K562 (cell line): ENCODE data around the gene GLUL. TPM values are rescaled to one million over a fixed set of nuclear protein-coding genes. Genes with fewer than 3 reads are reported as not detected.

ENCODE experiments used
- BHLHE40 ChIP-seq: IDR thresholded peaks from 2 replicates; pipeline ENCODE4 v1.6.1; 2011; ENCODE audit warnings: low read length, improper control_type of control experiment
- CBX3 ChIP-seq, 2 experiments: IDR thresholded peaks; 1 replicate in 1 of 2; 2 replicates in 1 of 2; pipeline ENCODE4 v1.6.1; 2012; ENCODE audit warnings: inconsistent platforms in 2 of 2, low read length in 2 of 2, borderline replicate concordance in 1 of 2, control low read depth in 1 of 2
- CREBBP ChIP-seq: IDR thresholded peaks from one replicate; pipeline ENCODE4 v1.6.1; 2012; ENCODE audit warnings: low read depth, mild to moderate bottlenecking, control low read depth, inconsistent platforms, low read length
- KDM2B ChIP-seq: fragments of 250-450 bp; sonication (Bioruptor Pico); IDR thresholded peaks from 2 replicates; pipeline ENCODE4 v1.8.0; 2021; ENCODE audit warnings: mild to moderate bottlenecking, moderate library complexity
- LARP7 ChIP-seq: fragments of 450-650 bp; IDR thresholded peaks from 2 replicates; pipeline ENCODE4 v1.6.1; 2016
- MAFG ChIP-seq: fragments of 450-650 bp; conservative IDR thresholded peaks from 2 replicates; pipeline ENCODE4 v1.6.1; 2016; ENCODE audit warnings: missing genetic modification characterization, missing compliant biosample characterization
- MCM7 ChIP-seq, 2 experiments: fragments of 450-650 bp; IDR thresholded peaks; 2 replicates each; pipeline ENCODE4 v1.6.1; 2016 to 2018
- NBN ChIP-seq: fragments of 450-650 bp; IDR thresholded peaks from 2 replicates; pipeline ENCODE4 v1.6.1; 2016; ENCODE audit warnings: low read depth, mild to moderate bottlenecking
- NFIX ChIP-seq: fragments of 250-450 bp; sonication (Bioruptor Pico); IDR thresholded peaks from 2 replicates; pipeline ENCODE4 v1.4.0; 2020; ENCODE audit warnings: low read depth, mild to moderate bottlenecking, moderate library complexity
- NR0B1 ChIP-seq: fragments of 450-650 bp; IDR thresholded peaks from one replicate; pipeline ENCODE4 v1.6.1; 2018; ENCODE audit warnings: mild to moderate bottlenecking, moderate library complexity; ENCODE audit not compliant: partially characterized antibody
- POLR2H ChIP-seq: IDR thresholded peaks from 2 replicates; pipeline ENCODE4 v1.6.1; 2016; ENCODE audit warnings: missing genetic modification characterization, low read depth, mild to moderate bottlenecking, control low read depth, missing compliant biosample characterization, moderate library complexity
- PRDM10 ChIP-seq: fragments of 450-650 bp; IDR thresholded peaks from 2 replicates; pipeline ENCODE4 v1.6.1; 2018; ENCODE audit not compliant: partially characterized antibody
- SMARCC2 ChIP-seq: fragments of 450-650 bp; IDR thresholded peaks from 2 replicates; pipeline ENCODE4 v1.6.1; 2017; ENCODE audit warnings: antibody characterized with exemption, moderate library complexity, mild to moderate bottlenecking, low read depth
- TAL1 ChIP-seq: fragments of 450-650 bp; IDR thresholded peaks from 2 replicates; pipeline ENCODE4 v1.6.1; 2016; ENCODE audit warnings: mild to moderate bottlenecking
- TOE1 ChIP-seq, 2 experiments: fragments of 450-650 bp in 1 of 2; sonication (generic) in 1 of 2; formaldehyde crosslinking in 1 of 2; IDR thresholded peaks; 2 replicates each; pipeline versions ENCODE4 v1.7.1 to v1.8.0; 2016 to 2022; ENCODE audit warnings: borderline replicate concordance in 2 of 2, mild to moderate bottlenecking in 2 of 2, antibody characterized with exemption in 1 of 2, inconsistent platforms in 1 of 2, low read depth in 1 of 2, missing genetic modification reagents in 1 of 2, moderate library complexity in 1 of 2
- ZNF232 ChIP-seq: sonication (generic); formaldehyde crosslinking; IDR thresholded peaks from 2 replicates; pipeline ENCODE4 v1.8.0; 2022; ENCODE audit warnings: mild to moderate bottlenecking, missing genetic modification reagents
- ZNF41 ChIP-seq: fragments of 250-450 bp; sonication (Bioruptor Pico); conservative IDR thresholded peaks from 2 replicates; pipeline ENCODE4 v1.4.0; 2020; ENCODE audit warnings: mild to moderate bottlenecking
- ZNF644 ChIP-seq: fragments of 200-800 bp; sonication (Bioruptor generic); IDR thresholded peaks from 2 replicates; pipeline ENCODE4 v1.6.1; 2016; ENCODE audit warnings: low read depth, missing genetic modification characterization, missing compliant biosample characterization
- ZNF780A ChIP-seq: fragments of 250-450 bp; sonication (Bioruptor Pico); IDR thresholded peaks from 2 replicates; pipeline ENCODE4 v1.5.0; 2021; ENCODE audit warnings: mild to moderate bottlenecking
- polyA plus RNA-seq, 8 experiments: library from polyadenylated mRNA; depleted of rRNA in 4 of 8; stranded (reverse) in 5 of 8; unstranded in 3 of 8; fragments of >200 nt; fragmentation: Nextera tagmentation in 2 of 8; fragmentation: Illumina TruSeq in 1 of 8; extraction: Ambion mirVana in 2 of 8; extraction: Trizol in 1 of 8; gene quantifications; 2 replicates each; pipeline versions ENCODE4 v1.2.1 to v1.2.3, GENCODE V29; 2011 to 2014; ENCODE audit warnings: inconsistent platforms in 1 of 8, missing spikeins in 1 of 8
- total RNA-seq, 7 experiments: library from RNA; depleted of rRNA in 6 of 7; stranded (reverse); fragments of >200 nt in 6 of 7; fragmentation: Illumina TruSeq in 2 of 7; extraction: Trizol in 2 of 7; gene quantifications; 2 replicates each; pipeline versions ENCODE4 v1.2.1 to v1.2.3, GENCODE V29; 2011 to 2021; ENCODE audit warnings: low replicate concordance in 1 of 7
- TF ChIP-seq, protein P1 (sequence below), 2 experiments: fragments of 450-650 bp in 1 of 2; sonication (generic) in 1 of 2; formaldehyde crosslinking; conservative IDR thresholded peaks; 2 replicates each; pipeline versions ENCODE4 v1.4.0 to v1.8.1; 2020 to 2022; ENCODE audit warnings: mild to moderate bottlenecking in 1 of 2, missing genetic modification reagents in 1 of 2
- TF ChIP-seq, protein P2 (sequence below): IDR thresholded peaks from 3 replicates; pipeline ENCODE4 v1.6.1; 2011; ENCODE audit warnings: borderline replicate concordance, mild to moderate bottlenecking; ENCODE audit not compliant: insufficient read length, insufficient read depth

GLUL gene
- total and polyA plus RNA-seq, 9 of the 15 experiments (the other 6 are each of a cell fraction or from before 2014, with no cell fraction given) = 1,088 to 4,222 (median 1,338) TPM

DNA sequence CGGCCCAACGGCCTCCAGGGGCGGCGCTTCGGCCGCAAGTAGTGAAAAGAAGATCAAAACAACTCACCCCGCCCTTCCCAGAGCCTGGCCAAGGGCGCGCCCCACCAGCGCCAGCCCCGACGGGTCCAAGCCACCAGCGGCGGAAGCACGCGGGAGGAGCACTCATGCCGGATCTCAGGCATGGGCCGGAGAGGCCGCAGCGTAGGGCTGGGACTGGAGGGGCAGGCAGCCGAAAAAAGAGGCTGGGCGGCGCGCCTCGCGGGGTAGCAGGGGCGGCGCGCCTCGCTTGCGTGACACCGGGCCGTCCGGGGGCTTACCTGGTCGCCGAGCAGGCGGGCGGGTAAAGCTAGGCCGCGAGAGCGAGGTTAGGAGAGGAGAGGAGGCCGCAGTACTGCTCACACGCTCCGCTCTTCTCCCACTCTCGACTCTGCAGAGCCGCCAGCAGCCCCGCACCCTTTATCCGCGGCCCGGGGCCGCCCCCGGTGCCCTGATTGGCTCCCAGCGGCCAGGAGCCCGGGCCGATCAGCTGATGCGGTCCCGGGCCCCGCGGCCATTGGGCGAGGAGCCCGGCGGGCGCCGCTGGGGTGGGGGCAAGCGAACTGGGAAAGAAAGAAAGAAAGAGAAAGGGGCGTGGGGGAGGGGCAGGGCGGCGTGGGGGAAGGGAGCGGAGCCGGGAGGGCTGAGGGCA is at the start of gene GLUL (continued):
- TF ChIP-seq ZNF780A (no peak), PRDM10 (no peak), ZNF232 (peak; percentile 64; the same call in 1 of the 2 replicates), MCM7 (IDR thresholded peaks at IDR 0.05) (no peak), ZNF41 (CRISPR knock-in tag) (no peak), POLR2H (tag) (peak; percentile 98), BHLHE40 (peak; percentile 15; the same call in 1 of the 2 replicates), NR0B1 (no peak), NFIX (CRISPR knock-in tag) (no peak), TAL1 (no peak), TOE1 (IDR thresholded peaks at IDR 0.05; ENCODE audit: borderline replicate concordance) (peak; percentile 28; the same call in 1 of the 2 replicates), TOE1 (CRISPR knock-in tag; IDR thresholded peaks at IDR 0.05; ENCODE audit: borderline replicate concordance, low read depth) (peak; percentile 47), ZNF644 (tag) (no peak; the same call in 1 of the 2 replicates), CBX3 (IDR thresholded peaks at IDR 0.05; ENCODE audit: borderline replicate concordance in 1 of 2, low read length in 2 of 2) (peak in 1 of 2 experiments; percentile 50; a peak in 1 of 3 replicates), NBN (peak; percentile 68; the same call in 1 of the 2 replicates), SMARCC2 (no peak), LARP7 (no peak), KDM2B (peak; percentile 93), MAFG (tag) (no peak), CREBBP (no peak)
- TF ChIP-seq, protein P1, sequence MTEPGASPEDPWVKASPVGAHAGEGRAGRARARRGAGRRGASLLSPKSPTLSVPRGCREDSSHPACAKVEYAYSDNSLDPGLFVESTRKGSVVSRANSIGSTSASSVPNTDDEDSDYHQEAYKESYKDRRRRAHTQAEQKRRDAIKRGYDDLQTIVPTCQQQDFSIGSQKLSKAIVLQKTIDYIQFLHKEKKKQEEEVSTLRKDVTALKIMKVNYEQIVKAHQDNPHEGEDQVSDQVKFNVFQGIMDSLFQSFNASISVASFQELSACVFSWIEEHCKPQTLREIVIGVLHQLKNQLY (CRISPR knock-in tag; conservative IDR thresholded peaks at IDR 0.05) = peak in 1 of 2 experiments; percentile 80; a peak in 1 of 4 replicates
- TF ChIP-seq, protein P2, sequence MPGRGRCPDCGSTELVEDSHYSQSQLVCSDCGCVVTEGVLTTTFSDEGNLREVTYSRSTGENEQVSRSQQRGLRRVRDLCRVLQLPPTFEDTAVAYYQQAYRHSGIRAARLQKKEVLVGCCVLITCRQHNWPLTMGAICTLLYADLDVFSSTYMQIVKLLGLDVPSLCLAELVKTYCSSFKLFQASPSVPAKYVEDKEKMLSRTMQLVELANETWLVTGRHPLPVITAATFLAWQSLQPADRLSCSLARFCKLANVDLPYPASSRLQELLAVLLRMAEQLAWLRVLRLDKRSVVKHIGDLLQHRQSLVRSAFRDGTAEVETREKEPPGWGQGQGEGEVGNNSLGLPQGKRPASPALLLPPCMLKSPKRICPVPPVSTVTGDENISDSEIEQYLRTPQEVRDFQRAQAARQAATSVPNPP = no peak
